IPS DF 19.7 (cell line): ENCODE measurements around the gene PAX9.

Experiments
- DNase-seq: peaks from one replicate; pipeline ENCODE4 v3.0.0-alpha.2; 2013; ENCODE audit warnings: low read depth, low spot score

Gene PAX9

GRCh38 chr14:36661506-36662257, at the start of gene PAX9:
TSS of gene PAX9 (plus strand) at chr14:36661860. CDS start at chr14:36662090, 230 bp downstream.
- no peak for DNase-seq

GRCh38 chr14:36617824-36618223, 43.8 kb upstream of the PAX9 start:
- DNase-seq: no peak

GRCh38 chr14:36618641-36619040, 43.0 kb upstream of the PAX9 start:
- DNase-seq: no peak

- DNase-seq: no peak
Measured at GRCh38 chr14:36619131-36619530, 42.5 kb upstream of the PAX9 start.

GRCh38 chr14:36619853-36620252, 41.8 kb upstream of the PAX9 start:
- no peak for DNase-seq

GRCh38 chr14:36625014-36625413, 36.6 kb upstream of the PAX9 start:
- DNase-seq: no peak

- no peak for DNase-seq
Measured at GRCh38 chr14:36625436-36625835, 36.2 kb upstream of the PAX9 start.

- no peak for DNase-seq
Measured at GRCh38 chr14:36626151-36626550, 35.5 kb upstream of the PAX9 start.

- DNase-seq: no peak
Measured at GRCh38 chr14:36627981-36628380, 33.7 kb upstream of the PAX9 start.

GRCh38 chr14:36633580-36633979, 28.1 kb upstream of the PAX9 start:
- no peak for DNase-seq

GRCh38 chr14:36646664-36647416, 14.8 kb upstream of the PAX9 start:
- DNase-seq: no peak

- DNase-seq: no peak
Measured at GRCh38 chr14:36647417-36647823, 14.2 kb upstream of the PAX9 start.

GRCh38 chr14:36647824-36648753, 13.6 kb upstream of the PAX9 start:
- DNase-seq: no peak

GRCh38 chr14:36649872-36650650, 11.6 kb upstream of the PAX9 start:
- no peak for DNase-seq

GRCh38 chr14:36652542-36653201, 9.0 kb upstream of the PAX9 start:
- DNase-seq: no peak

- DNase-seq: no peak
Measured at GRCh38 chr14:36653413-36653812, 8.2 kb upstream of the PAX9 start.

- no peak for DNase-seq
Measured at GRCh38 chr14:36653962-36654793, 7.5 kb upstream of the PAX9 start.

GRCh38 chr14:36654794-36655381, 6.8 kb upstream of the PAX9 start:
- DNase-seq: no peak

GRCh38 chr14:36655571-36655962, 6.1 kb upstream of the PAX9 start:
- no peak for DNase-seq
